Measurements from ENCODE around the gene APOO.

Gene APOO

DNA sequence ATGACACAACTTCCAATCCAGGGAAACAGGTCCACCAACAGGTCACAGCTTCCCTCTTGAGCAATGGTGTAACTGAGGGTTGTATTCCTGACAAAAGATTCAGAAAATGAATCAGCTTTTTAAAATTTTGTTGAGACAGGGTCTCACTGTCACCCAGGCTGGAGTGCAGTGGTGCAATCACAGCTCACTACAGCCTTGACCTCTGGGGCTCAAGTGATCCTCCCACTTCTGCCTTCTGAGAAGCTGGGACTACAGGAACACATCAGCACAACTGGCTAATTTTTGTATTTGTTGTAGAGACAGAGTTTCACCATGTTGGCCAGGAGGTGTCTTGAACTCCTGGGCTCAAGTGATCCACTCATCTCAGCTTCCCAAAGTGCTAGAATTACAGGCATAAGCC lies 81.1 kb downstream of the APOO start:
- no peak for DNase-seq (ENCODE audit: low read depth)
- in situ Hi-C loops (cut with HindIII; ENCODE audit: low sequenced_read_pairs), result no loop called here
- TF ChIP-seq, protein P1, sequence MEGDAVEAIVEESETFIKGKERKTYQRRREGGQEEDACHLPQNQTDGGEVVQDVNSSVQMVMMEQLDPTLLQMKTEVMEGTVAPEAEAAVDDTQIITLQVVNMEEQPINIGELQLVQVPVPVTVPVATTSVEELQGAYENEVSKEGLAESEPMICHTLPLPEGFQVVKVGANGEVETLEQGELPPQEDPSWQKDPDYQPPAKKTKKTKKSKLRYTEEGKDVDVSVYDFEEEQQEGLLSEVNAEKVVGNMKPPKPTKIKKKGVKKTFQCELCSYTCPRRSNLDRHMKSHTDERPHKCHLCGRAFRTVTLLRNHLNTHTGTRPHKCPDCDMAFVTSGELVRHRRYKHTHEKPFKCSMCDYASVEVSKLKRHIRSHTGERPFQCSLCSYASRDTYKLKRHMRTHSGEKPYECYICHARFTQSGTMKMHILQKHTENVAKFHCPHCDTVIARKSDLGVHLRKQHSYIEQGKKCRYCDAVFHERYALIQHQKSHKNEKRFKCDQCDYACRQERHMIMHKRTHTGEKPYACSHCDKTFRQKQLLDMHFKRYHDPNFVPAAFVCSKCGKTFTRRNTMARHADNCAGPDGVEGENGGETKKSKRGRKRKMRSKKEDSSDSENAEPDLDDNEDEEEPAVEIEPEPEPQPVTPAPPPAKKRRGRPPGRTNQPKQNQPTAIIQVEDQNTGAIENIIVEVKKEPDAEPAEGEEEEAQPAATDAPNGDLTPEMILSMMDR (IDR thresholded peaks at IDR 0.05; ENCODE audit: low read depth, low read length, missing control alignments), result no peak
- no peak overlapping the region for H3K4me3 ChIP-seq (ENCODE audit: low read depth, low read length)

DNA sequence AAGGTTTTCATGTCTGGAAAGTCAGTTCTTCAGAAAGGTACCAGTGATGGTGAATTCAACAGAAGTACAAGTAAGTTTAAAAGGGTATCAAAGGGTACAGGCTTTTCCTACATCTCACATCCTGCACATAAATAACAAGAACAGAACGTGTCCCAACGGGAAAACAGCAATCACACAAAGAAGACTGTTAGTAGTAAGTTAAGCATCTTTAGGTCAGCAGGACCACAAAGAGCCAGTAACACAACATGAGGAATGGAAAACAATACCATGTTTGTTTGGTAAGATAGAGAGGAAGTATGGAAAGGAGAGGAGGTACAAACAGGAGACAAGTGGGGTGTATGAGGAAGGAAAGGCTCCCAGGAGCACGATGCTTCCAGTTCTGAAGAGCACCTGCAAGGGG lies 81.5 kb downstream of the APOO start:
- TF ChIP-seq, protein P1 (IDR thresholded peaks at IDR 0.05; ENCODE audit: low read depth, low read length, missing control alignments), result no peak
- H3K4me3 ChIP-seq (ENCODE audit: low read depth, low read length), result no peak overlapping the region
- in situ Hi-C loops (cut with HindIII; ENCODE audit: low sequenced_read_pairs), result no loop called here
- no peak for DNase-seq (ENCODE audit: low read depth)

DNA sequence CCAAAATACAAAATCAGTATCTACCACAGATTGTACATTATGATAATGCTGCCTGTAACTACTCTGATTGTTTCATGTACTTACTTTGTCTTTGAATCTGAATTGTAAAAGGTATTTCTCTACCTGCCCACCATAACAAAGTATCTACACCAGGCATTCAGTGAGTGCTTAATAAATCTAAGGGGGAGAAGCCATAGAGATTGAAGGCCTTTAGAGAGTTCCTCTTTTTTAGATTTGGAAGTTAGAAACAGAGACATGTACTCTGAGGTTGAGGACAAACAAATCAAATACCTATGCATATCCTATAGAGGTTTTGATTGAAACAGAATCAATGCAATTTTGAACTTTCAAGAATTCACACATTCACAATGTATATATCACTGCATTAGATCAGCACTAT lies 82.1 kb downstream of the APOO start:
- TF ChIP-seq, protein P1 (IDR thresholded peaks at IDR 0.05; ENCODE audit: low read depth, low read length, missing control alignments), result no peak
- in situ Hi-C loops (cut with HindIII; ENCODE audit: low sequenced_read_pairs), result no loop called here
- DNase-seq (ENCODE audit: low read depth), result no peak
- H3K4me3 ChIP-seq (ENCODE audit: low read depth, low read length), result no peak overlapping the region

DNA sequence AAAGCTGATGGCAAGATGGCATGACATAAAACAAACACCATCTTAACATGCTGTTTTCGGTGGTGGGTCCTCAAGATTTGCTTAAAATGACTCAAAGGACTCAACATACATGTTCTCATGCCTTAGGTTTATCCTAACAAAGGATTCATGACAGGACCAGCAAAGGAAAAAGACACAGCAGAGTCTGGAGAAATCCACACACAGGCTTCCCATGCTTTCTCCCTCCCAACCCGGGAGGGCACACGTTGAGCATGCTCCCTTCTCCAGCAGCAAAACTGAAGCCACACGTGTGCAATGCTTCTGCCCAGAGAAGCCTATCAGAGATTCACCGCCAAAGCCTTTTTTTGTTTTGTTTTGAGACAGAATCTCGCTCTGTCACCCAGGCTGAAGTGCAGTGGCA lies 84.9 kb downstream of the APOO start:
- no peak for DNase-seq (ENCODE audit: low read depth)
- H3K4me3 ChIP-seq (ENCODE audit: low read depth, low read length), result no peak overlapping the region
- TF ChIP-seq, protein P1 (IDR thresholded peaks at IDR 0.05; ENCODE audit: low read depth, low read length, missing control alignments), result no peak
- in situ Hi-C loops (cut with HindIII; ENCODE audit: low sequenced_read_pairs), result no loop called here

DNA sequence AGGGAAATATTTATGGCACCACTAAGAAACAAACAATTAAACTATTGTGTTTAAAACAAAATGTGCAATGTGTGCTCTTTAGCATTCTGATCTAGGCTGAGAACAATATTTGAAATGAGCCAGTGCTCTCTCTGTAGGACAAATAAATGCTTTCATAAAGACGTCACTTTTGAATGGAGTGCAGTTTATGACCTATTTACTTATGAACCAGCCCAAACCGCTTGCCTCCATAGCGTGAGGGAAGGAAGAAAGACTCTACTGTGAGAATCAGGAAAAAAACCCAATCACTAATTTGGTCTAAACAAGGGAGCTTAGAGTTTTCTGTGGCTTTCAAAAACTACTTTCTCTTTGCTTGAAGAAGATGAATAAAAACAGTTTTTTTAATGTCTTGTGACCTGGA lies 85.3 kb downstream of the APOO start:
- TF ChIP-seq, protein P1 (IDR thresholded peaks at IDR 0.05; ENCODE audit: low read depth, low read length, missing control alignments), result no peak
- in situ Hi-C loops (cut with HindIII; ENCODE audit: low sequenced_read_pairs), result no loop called here
- no peak overlapping the region for H3K4me3 ChIP-seq (ENCODE audit: low read depth, low read length)
- DNase-seq (ENCODE audit: low read depth), result peak; percentile 20

DNA sequence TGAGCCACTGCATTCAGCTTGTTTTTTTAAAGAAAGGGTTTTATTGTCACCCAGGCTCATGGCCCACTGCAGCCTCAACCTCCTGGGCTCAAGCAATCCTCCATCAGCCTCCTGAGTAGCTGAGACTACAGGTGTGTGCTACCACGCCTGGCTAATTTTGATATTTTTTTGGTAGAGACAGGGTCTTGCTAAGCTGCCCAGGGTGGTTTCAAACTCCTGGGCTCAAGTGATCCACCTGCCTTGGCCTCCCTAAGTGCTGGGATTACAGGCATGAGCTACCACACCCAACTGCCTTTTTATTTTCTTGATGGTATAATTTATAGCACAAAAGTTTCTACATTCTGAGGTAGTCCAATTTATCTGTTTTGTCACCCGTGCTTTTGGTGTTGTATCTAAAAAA lies 85.9 kb downstream of the APOO start:
- TF ChIP-seq, protein P1 (IDR thresholded peaks at IDR 0.05; ENCODE audit: low read depth, low read length, missing control alignments), result no peak
- DNase-seq (ENCODE audit: low read depth), result no peak

DNA sequence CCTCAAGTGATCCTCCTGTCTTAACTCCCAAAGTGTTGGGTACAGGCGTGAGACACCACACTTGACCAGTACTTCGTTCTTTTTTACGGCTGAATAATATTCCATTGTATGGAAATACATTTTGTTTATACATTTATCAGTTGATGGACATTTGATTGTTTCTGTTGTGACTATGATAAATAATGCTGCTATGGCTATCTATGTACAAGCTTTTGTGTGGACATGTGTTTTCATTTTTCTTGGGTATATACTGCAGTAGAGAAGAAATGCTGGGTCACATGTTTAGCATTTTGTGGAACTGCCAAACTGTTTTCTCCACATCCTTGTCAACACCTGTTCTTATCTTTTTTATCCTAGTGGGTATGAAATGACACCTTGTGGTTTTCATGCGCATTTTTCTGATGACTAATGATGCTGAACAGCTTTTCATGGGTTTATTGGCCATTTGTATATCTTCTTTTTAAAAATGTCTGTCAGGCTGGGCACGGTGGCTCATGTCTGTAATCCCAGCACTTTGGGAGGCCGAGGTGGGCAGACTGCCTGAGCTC lies 87.4 kb downstream of the APOO start:
- TF ChIP-seq, protein P1 (IDR thresholded peaks at IDR 0.05; ENCODE audit: low read depth, low read length, missing control alignments), result no peak
- H3K4me3 ChIP-seq (ENCODE audit: low read depth, low read length), result no peak overlapping the region
- in situ Hi-C loops (cut with HindIII; ENCODE audit: low sequenced_read_pairs), result no loop called here
- no peak for DNase-seq (ENCODE audit: low read depth)

More for the DNA sequence above, 85.9 kb downstream of the APOO start:
- H3K4me3 ChIP-seq (ENCODE audit: low read depth, low read length), result no peak overlapping the region
- in situ Hi-C loops (cut with HindIII; ENCODE audit: low sequenced_read_pairs), result no loop called here
